ENCODE measurements around the gene APBB2. TPM values are rescaled to one million over a fixed set of nuclear protein-coding genes. Genes with fewer than 3 reads are reported as not detected.

APBB2 gene
- total and polyA plus RNA-seq, 2 of the 8 experiments (the other 6 are each of a cell fraction or from before 2014, with no cell fraction given), result 58.7 to 59.4 TPM

GRCh38 chr4:40840255-40840984 lies 373.9 kb downstream of the APBB2 start (continued):
- no peak for TF ChIP-seq KDM5A (IDR thresholded peaks at IDR 0.05; ENCODE audit: low read length)
- TF ChIP-seq GTF2F1 (IDR thresholded peaks at IDR 0.05; ENCODE audit: borderline replicate concordance, low read depth, low read length), result no peak
- TF ChIP-seq EZH2 (IDR thresholded peaks at IDR 0.05; ENCODE audit: low read depth, low read length, severe bottlenecking), result no peak
- TF ChIP-seq BCL11A (IDR thresholded peaks at IDR 0.05; ENCODE audit: low read depth in 2 of 2, low read length in 2 of 2), result no peak
- TF ChIP-seq NANOG (IDR thresholded peaks at IDR 0.05; ENCODE audit: insufficient read depth, low read depth, low read length, poor library complexity, severe bottlenecking), result no peak
- TF ChIP-seq HDAC2 (IDR thresholded peaks at IDR 0.05; ENCODE audit: borderline replicate concordance in 1 of 2, low read depth in 2 of 2, low read length in 2 of 2), result no peak

Data from H1 (cell line).